Measurements from ENCODE around the gene COX14. TPM values are rescaled to one million over a fixed set of nuclear protein-coding genes. Genes with fewer than 3 reads are reported as not detected.

COX14 gene
- total RNA-seq, 1 experiment from 2014 or later = 74.5 TPM

DNA sequence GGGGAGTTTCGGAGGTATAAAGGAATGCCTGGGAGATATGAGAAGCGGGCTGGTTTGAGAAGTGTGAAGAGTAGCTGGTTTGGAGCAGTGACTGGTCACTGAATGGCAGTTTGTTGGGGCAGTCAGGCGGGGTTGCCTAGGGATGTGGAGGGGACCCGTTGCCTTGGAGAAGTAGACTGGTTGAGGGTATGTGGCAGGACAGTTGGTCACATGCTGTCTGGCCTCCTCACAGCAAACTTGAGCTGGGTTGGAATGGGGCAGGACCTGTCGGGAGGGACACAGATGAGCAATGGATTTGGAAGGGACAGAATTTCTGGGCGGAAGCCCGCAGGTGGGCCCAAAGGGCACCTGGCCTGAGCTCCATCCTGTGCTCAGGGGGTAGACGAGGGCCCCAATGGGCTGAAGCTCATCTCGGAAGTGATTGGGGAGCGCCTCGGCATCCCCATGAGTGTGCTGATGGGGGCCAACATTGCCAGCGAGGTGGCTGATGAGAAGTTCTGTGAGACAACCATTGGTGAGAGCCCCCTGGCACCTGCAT lies 6.1 kb upstream of the COX14 start:
- H3K27me3 ChIP-seq (ENCODE audit: control insufficient read depth, insufficient read depth, low read length) = no peaks in the 10 kb centered on the region
- in situ Hi-C loops (cut with HindIII; ENCODE audit: low pct_unique_long_range_greater_than_20kb, low sequenced_read_pairs) = no loop called here
- no peaks in the 10 kb centered on the region for H3K36me3 ChIP-seq (ENCODE audit: control insufficient read depth, insufficient read depth, low read length)
- H3K27ac ChIP-seq (ENCODE audit: low read length) = no peak overlapping the region
- BruUV-seq (replicated peaks) = no TSS peak
- ATAC-seq (no peak), DNase-seq (ENCODE audit: low read depth, low spot score) (no peak)
- H3K4me3 ChIP-seq (ENCODE audit: low read depth in 2 of 2, low read length in 2 of 2) = no peak overlapping the region
- TF ChIP-seq, protein P1, sequence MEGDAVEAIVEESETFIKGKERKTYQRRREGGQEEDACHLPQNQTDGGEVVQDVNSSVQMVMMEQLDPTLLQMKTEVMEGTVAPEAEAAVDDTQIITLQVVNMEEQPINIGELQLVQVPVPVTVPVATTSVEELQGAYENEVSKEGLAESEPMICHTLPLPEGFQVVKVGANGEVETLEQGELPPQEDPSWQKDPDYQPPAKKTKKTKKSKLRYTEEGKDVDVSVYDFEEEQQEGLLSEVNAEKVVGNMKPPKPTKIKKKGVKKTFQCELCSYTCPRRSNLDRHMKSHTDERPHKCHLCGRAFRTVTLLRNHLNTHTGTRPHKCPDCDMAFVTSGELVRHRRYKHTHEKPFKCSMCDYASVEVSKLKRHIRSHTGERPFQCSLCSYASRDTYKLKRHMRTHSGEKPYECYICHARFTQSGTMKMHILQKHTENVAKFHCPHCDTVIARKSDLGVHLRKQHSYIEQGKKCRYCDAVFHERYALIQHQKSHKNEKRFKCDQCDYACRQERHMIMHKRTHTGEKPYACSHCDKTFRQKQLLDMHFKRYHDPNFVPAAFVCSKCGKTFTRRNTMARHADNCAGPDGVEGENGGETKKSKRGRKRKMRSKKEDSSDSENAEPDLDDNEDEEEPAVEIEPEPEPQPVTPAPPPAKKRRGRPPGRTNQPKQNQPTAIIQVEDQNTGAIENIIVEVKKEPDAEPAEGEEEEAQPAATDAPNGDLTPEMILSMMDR (IDR thresholded peaks at IDR 0.05) = no peak
- no peak for TF ChIP-seq POLR2AphosphoS5 (IDR thresholded peaks at IDR 0.05; ENCODE audit: low read depth, low read length)
- no peak for TF ChIP-seq TCF7L2 (IDR thresholded peaks at IDR 0.05; ENCODE audit: low read depth, low read length)
- TF ChIP-seq SIN3A (IDR thresholded peaks at IDR 0.05; ENCODE audit: borderline replicate concordance, insufficient read depth, low read depth, low read length) = no peak
- TF ChIP-seq, protein P2, sequence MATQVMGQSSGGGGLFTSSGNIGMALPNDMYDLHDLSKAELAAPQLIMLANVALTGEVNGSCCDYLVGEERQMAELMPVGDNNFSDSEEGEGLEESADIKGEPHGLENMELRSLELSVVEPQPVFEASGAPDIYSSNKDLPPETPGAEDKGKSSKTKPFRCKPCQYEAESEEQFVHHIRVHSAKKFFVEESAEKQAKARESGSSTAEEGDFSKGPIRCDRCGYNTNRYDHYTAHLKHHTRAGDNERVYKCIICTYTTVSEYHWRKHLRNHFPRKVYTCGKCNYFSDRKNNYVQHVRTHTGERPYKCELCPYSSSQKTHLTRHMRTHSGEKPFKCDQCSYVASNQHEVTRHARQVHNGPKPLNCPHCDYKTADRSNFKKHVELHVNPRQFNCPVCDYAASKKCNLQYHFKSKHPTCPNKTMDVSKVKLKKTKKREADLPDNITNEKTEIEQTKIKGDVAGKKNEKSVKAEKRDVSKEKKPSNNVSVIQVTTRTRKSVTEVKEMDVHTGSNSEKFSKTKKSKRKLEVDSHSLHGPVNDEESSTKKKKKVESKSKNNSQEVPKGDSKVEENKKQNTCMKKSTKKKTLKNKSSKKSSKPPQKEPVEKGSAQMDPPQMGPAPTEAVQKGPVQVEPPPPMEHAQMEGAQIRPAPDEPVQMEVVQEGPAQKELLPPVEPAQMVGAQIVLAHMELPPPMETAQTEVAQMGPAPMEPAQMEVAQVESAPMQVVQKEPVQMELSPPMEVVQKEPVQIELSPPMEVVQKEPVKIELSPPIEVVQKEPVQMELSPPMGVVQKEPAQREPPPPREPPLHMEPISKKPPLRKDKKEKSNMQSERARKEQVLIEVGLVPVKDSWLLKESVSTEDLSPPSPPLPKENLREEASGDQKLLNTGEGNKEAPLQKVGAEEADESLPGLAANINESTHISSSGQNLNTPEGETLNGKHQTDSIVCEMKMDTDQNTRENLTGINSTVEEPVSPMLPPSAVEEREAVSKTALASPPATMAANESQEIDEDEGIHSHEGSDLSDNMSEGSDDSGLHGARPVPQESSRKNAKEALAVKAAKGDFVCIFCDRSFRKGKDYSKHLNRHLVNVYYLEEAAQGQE (IDR thresholded peaks at IDR 0.05; ENCODE audit: insufficient read depth in 1 of 2, low read depth in 2 of 2, low read length in 1 of 2) = no peak
- no peaks in the 10 kb centered on the region for H3K9me3 ChIP-seq (ENCODE audit: control insufficient read depth, insufficient read depth, low read depth, low read length)
- ChIA-PET CTCF (interaction anchor here (0.6 kb wide), 1 partner anchor 160 kb away, joined by 3 read pairs; no protein-coding TSS in a partner anchor), POLR2A (no interaction called here)
- H3K4me1 ChIP-seq (ENCODE audit: control insufficient read depth, insufficient read depth, low read length) = peaks cover 17% of the 10 kb centered on the region
- intact Hi-C loops (cut with micrococcal nuclease; ENCODE audit: unreplicated experiment) = no loop called here

DNA sequence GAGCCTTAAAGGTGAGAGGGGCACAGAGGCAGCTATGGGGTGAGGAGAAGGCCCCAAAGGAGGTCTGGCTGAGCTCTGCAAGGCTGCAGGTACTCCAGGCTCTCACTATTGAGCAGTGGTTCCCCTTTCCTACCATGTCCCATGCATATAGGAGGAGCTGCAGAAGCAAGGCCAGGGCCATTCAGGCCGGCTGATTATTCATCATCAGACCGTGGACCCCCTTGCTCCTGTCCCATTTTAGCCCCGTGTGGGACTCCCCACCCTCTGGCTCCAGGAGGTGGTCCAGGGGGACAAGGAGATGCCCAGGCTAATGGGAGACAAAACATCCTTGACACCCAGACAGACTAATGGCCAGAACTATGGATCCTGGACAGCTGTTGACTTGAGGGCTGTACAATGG lies 5.1 kb upstream of the COX14 start:
- CTCF ChIA-PET = no interaction called here
- DNase-seq (ENCODE audit: low read depth, low spot score) = no peak

More for the DNA sequence above, 5.1 kb upstream of the COX14 start:
- Histone ChIP-seq H3K36me3 (ENCODE audit: control insufficient read depth, insufficient read depth, low read length) (no peaks in the 10 kb centered on the region), H3K9me3 (ENCODE audit: control insufficient read depth, insufficient read depth, low read depth, low read length) (no peaks in the 10 kb centered on the region), H3K27ac (ENCODE audit: low read length) (no peak overlapping the region), H3K4me3 (ENCODE audit: low read depth in 2 of 2, low read length in 2 of 2) (no peak overlapping the region), H3K4me1 (ENCODE audit: control insufficient read depth, insufficient read depth, low read length) (peaks cover 20% of the 10 kb centered on the region), H3K27me3 (ENCODE audit: control insufficient read depth, insufficient read depth, low read length) (no peaks in the 10 kb centered on the region)
- in situ Hi-C loops (cut with HindIII; ENCODE audit: low pct_unique_long_range_greater_than_20kb, low sequenced_read_pairs) = no loop called here
- BruUV-seq (replicated peaks) = no TSS peak
- intact Hi-C loops (cut with micrococcal nuclease; ENCODE audit: unreplicated experiment) = no loop called here
- no peak for ATAC-seq
- TF ChIP-seq, protein P2 (IDR thresholded peaks at IDR 0.05; ENCODE audit: insufficient read depth in 1 of 2, low read depth in 2 of 2, low read length in 1 of 2) = no peak
- TF ChIP-seq, protein P1 (IDR thresholded peaks at IDR 0.05) = no peak
- TF ChIP-seq TCF7L2 (IDR thresholded peaks at IDR 0.05; ENCODE audit: low read depth, low read length) (no peak), POLR2AphosphoS5 (IDR thresholded peaks at IDR 0.05; ENCODE audit: low read depth, low read length) (no peak), SIN3A (IDR thresholded peaks at IDR 0.05; ENCODE audit: borderline replicate concordance, insufficient read depth, low read depth, low read length) (no peak)
- POLR2A ChIA-PET = no interaction called here
